Measurements from ENCODE around the gene PSORS1C2.

The PSORS1C2 gene

GRCh38 chr6:31112478-31112877 is 26.4 kb downstream of the PSORS1C2 start, which contains the start of gene C6orf15:
Gene C6orf15 (minus strand): TSS chr6:31112575. CDS start chr6:31112555, 20 bp downstream.
- no peak for DNase-seq

GRCh38 chr6:31111712-31112111 is 27.2 kb downstream of the PSORS1C2 start:
- DNase-seq = no peak

GRCh38 chr6:31110825-31111582 is 27.9 kb downstream of the PSORS1C2 start:
- no peak for DNase-seq

- no peak for DNase-seq
Measured at GRCh38 chr6:31107052-31107451, 31.8 kb downstream of the PSORS1C2 start.

GRCh38 chr6:31103136-31103535 is 35.7 kb downstream of the PSORS1C2 start:
- no peak for DNase-seq

GRCh38 chr6:31098449-31098938 is 40.4 kb downstream of the PSORS1C2 start:
- no peak for DNase-seq

GRCh38 chr6:31096656-31097055 is 42.2 kb downstream of the PSORS1C2 start:
- no peak for DNase-seq

- no peak for DNase-seq
Measured at GRCh38 chr6:31096215-31096614, 42.7 kb downstream of the PSORS1C2 start.

- peak in 1 of 2 donors; percentile 19 for DNase-seq
Measured at GRCh38 chr6:31094389-31094881, 44.4 kb downstream of the PSORS1C2 start.

GRCh38 chr6:31092769-31093505 is 45.9 kb downstream of the PSORS1C2 start:
- DNase-seq = no peak

GRCh38 chr6:31092238-31092637 is 46.6 kb downstream of the PSORS1C2 start:
- no peak for DNase-seq

- DNase-seq = no peak
Measured at GRCh38 chr6:31091680-31092079, 47.2 kb downstream of the PSORS1C2 start.

GRCh38 chr6:31090973-31091364 is 47.9 kb downstream of the PSORS1C2 start:
- DNase-seq = no peak

- DNase-seq = no peak
Measured at GRCh38 chr6:31090275-31090972, 48.4 kb downstream of the PSORS1C2 start.
